Uterus (tissue), 2 donors: Measurements from ENCODE around the gene VMAC.

ENCODE experiments used
- POLR2A ChIP-seq, 2 donors: fragments of 450-650 bp; IDR thresholded peaks; one replicate each; pipeline ENCODE4 v1.6.1; 2016; ENCODE audit warnings: antibody characterized with exemption in 2 of 2, mild to moderate bottlenecking in 1 of 2, moderate library complexity in 1 of 2
- TF ChIP-seq, protein P1 (sequence below), 4 experiments: fragments of 200-600 bp in 2 of 4; fragments of 450-650 bp in 2 of 4; sonication (generic) in 2 of 4; IDR thresholded peaks; one replicate each; pipeline ENCODE4 v1.5.1; 2016 to 2019; ENCODE audit warnings: antibody characterized with exemption in 4 of 4, mild to moderate bottlenecking in 2 of 4, moderate library complexity in 1 of 4

DNA sequence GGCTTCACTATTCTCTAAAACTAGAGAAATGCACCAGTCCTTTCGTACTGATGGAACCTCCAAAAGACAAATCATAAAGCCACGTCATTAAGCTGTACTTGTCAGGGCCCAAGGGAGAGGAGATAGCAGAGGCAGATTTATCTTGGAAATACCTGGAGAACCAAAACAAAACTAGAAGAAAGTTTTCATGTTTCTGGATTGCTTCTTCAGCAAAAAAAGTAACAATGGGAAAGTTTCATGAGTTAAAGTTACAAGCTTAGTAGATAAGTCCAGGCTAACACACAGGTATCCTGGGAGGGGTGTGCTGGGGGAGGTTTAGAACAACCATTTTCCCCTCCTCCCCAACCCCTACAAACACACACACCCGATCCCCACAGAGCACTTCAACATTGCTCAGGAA, 51.7 kb downstream of the VMAC start:
- TF ChIP-seq, protein P1, sequence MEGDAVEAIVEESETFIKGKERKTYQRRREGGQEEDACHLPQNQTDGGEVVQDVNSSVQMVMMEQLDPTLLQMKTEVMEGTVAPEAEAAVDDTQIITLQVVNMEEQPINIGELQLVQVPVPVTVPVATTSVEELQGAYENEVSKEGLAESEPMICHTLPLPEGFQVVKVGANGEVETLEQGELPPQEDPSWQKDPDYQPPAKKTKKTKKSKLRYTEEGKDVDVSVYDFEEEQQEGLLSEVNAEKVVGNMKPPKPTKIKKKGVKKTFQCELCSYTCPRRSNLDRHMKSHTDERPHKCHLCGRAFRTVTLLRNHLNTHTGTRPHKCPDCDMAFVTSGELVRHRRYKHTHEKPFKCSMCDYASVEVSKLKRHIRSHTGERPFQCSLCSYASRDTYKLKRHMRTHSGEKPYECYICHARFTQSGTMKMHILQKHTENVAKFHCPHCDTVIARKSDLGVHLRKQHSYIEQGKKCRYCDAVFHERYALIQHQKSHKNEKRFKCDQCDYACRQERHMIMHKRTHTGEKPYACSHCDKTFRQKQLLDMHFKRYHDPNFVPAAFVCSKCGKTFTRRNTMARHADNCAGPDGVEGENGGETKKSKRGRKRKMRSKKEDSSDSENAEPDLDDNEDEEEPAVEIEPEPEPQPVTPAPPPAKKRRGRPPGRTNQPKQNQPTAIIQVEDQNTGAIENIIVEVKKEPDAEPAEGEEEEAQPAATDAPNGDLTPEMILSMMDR (IDR thresholded peaks at IDR 0.05), result no peak
- no peak for TF ChIP-seq POLR2A (IDR thresholded peaks at IDR 0.05)
